ENCODE measurements around the gene SUN1.

Gene SUN1

GRCh38 chr7:892648-893593, 60.6 kb downstream of the SUN1 start:
- DNase-seq, result no peak

- no peak for DNase-seq
Observed at GRCh38 chr7:893686-894085, 61.4 kb downstream of the SUN1 start.

- DNase-seq, result no peak
Observed at GRCh38 chr7:894164-894867, 62.0 kb downstream of the SUN1 start.

- no peak for DNase-seq
Observed at GRCh38 chr7:894927-895450, 62.7 kb downstream of the SUN1 start.

GRCh38 chr7:895451-896052, 63.3 kb downstream of the SUN1 start:
- no peak for DNase-seq

GRCh38 chr7:896346-897075, 64.2 kb downstream of the SUN1 start:
- no peak for DNase-seq

- DNase-seq, result no peak
Observed at GRCh38 chr7:897086-897485, 64.8 kb downstream of the SUN1 start.

- no peak for DNase-seq
Observed at GRCh38 chr7:897771-898376, 65.6 kb downstream of the SUN1 start.

- no peak for DNase-seq
Observed at GRCh38 chr7:898460-898854, 66.2 kb downstream of the SUN1 start.

- no peak for DNase-seq
Observed at GRCh38 chr7:898855-899681, 66.8 kb downstream of the SUN1 start.

GRCh38 chr7:899806-900205, 67.5 kb downstream of the SUN1 start:
- DNase-seq, result no peak

- DNase-seq, result no peak
Observed at GRCh38 chr7:900331-901040, 68.2 kb downstream of the SUN1 start.

- no peak for DNase-seq
Observed at GRCh38 chr7:901041-901387, 68.7 kb downstream of the SUN1 start.

GRCh38 chr7:901388-902154, 69.3 kb downstream of the SUN1 start:
- DNase-seq, result peak in 9 of 14 donors; percentile 12 to 81 (median 40)

- DNase-seq, result no peak
Observed at GRCh38 chr7:902996-903395, 70.7 kb downstream of the SUN1 start.

- DNase-seq, result no peak
Observed at GRCh38 chr7:903921-904755, 71.9 kb downstream of the SUN1 start.

- no peak for DNase-seq
Observed at GRCh38 chr7:904847-905246, 72.6 kb downstream of the SUN1 start.

- no peak for DNase-seq
Observed at GRCh38 chr7:906776-907157, 74.5 kb downstream of the SUN1 start.

All from C1 segment of cervical spinal cord (tissue), 14 donors.